ENCODE data around the gene ADGRA1.

Gene ADGRA1

DNA sequence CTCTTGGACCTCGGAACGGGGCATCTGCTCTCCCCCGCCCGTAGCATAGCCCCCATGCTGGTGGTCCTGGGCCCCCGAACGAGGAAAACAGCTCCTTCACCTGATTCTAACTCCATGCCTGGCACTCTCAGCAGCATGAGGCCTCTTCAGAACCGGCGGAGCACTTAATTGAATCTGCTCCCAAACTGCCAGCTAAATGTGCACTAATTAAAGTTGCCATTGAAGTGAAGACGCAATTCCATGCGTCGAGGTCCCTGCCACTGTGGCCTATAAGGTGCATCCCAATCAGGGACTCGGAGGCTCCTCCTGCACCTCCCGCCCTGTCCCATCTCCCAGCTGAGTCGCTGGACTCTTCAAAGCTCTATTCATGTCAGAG, 41.3 kb upstream of the ADGRA1 start:
- H3K36me3 ChIP-seq, result no peaks in the 10 kb centered on the region
- H3K27me3 ChIP-seq, result peaks cover 25% of the 10 kb centered on the region
- TF ChIP-seq, protein P1, sequence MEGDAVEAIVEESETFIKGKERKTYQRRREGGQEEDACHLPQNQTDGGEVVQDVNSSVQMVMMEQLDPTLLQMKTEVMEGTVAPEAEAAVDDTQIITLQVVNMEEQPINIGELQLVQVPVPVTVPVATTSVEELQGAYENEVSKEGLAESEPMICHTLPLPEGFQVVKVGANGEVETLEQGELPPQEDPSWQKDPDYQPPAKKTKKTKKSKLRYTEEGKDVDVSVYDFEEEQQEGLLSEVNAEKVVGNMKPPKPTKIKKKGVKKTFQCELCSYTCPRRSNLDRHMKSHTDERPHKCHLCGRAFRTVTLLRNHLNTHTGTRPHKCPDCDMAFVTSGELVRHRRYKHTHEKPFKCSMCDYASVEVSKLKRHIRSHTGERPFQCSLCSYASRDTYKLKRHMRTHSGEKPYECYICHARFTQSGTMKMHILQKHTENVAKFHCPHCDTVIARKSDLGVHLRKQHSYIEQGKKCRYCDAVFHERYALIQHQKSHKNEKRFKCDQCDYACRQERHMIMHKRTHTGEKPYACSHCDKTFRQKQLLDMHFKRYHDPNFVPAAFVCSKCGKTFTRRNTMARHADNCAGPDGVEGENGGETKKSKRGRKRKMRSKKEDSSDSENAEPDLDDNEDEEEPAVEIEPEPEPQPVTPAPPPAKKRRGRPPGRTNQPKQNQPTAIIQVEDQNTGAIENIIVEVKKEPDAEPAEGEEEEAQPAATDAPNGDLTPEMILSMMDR (IDR thresholded peaks at IDR 0.05; ENCODE audit: low read depth, low read length), result no peak
- H3K4me1 ChIP-seq, result no peaks in the 10 kb centered on the region
- no peak for DNase-seq
- H3K9me3 ChIP-seq, result no peaks in the 10 kb centered on the region
- H3K4me3 ChIP-seq (ENCODE audit: low read depth, low read length), result no peak overlapping the region

DNA sequence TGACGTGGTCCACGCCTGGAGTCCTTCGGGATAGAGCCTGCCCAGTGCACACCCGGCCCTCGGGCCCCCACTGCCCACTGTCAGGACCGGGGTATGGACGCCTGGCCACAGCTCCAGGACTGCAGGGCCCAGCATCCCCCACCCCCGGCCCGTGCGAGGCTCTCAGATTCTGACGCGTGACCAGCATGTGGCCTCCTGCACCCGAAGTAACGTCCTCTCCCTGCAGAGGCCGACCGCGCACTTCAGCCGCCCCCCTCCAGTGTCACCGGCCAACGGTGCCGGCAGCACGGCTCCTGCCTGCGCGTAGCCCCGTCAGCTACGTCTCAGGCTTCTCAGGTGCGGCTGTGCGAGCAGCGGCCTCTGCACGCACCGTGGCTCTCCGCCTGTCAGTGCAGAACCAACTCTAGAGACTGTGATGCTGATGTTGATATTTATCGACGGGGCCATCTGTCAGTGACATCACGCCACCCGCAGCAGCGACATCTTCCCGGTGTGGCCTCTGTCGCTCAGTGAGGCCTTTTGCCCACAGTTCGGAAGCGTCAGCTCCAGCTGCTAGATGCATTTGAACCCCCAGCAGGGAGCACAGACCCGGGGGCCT, 40.1 kb upstream of the ADGRA1 start:
- H3K4me3 ChIP-seq (ENCODE audit: low read depth, low read length), result no peak overlapping the region
- TF ChIP-seq, protein P1 (IDR thresholded peaks at IDR 0.05; ENCODE audit: low read depth, low read length), result no peak
- H3K27me3 ChIP-seq, result peaks cover 25% of the 10 kb centered on the region
- DNase-seq, result no peak
- H3K36me3 ChIP-seq, result no peaks in the 10 kb centered on the region
- no peaks in the 10 kb centered on the region for H3K9me3 ChIP-seq
- no peaks in the 10 kb centered on the region for H3K4me1 ChIP-seq

DNA sequence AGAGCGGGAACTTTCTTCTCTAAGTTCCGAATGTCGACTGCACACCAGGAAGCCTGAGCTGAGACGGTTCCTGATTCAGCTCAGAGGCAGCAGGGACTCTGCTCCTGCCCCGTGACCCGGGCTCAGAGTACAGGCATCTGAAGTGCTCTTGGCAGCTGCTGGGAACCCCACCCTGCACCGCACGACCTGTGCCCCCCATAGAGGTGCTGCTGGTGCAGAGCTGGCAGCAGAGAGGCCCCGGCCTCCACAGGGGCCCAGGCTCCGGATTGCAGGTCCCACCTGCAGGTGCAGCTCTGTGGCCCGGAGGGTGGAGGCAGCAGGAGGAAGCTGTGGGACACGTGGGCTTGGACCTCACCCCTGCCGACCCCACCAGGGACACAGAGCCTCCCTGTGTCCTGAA, 39.5 kb upstream of the ADGRA1 start:
- H3K4me3 ChIP-seq (ENCODE audit: low read depth, low read length), result no peak overlapping the region
- no peaks in the 10 kb centered on the region for H3K9me3 ChIP-seq
- DNase-seq, result no peak
- TF ChIP-seq, protein P1 (IDR thresholded peaks at IDR 0.05; ENCODE audit: low read depth, low read length), result no peak
- peaks cover 25% of the 10 kb centered on the region for H3K27me3 ChIP-seq
- no peaks in the 10 kb centered on the region for H3K4me1 ChIP-seq
- H3K36me3 ChIP-seq, result no peaks in the 10 kb centered on the region

DNA sequence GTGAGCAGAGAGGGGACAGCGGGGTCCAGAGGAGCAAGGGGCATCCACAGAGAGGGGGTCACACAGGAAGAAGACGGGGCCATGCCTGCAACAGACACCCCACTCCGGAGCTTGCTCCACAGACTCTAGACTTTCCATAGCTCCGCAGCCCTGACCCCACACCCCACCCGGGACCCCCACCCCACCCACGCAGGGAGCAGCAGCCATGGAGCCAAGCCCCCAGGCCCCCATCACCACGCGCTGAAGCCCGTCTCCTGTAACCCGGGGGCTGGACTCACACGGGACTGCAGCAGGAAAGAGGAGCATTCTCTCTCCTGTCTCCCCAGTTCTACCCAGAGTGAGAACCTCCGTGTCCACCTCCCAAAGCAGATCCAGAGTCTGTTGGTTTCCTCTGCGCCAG, 38.8 kb upstream of the ADGRA1 start:
- no peak overlapping the region for H3K4me3 ChIP-seq (ENCODE audit: low read depth, low read length)
- peaks cover 25% of the 10 kb centered on the region for H3K27me3 ChIP-seq
- no peak for DNase-seq
- TF ChIP-seq, protein P1 (IDR thresholded peaks at IDR 0.05; ENCODE audit: low read depth, low read length), result no peak
- no peaks in the 10 kb centered on the region for H3K36me3 ChIP-seq
- no peaks in the 10 kb centered on the region for H3K4me1 ChIP-seq
- no peaks in the 10 kb centered on the region for H3K9me3 ChIP-seq

DNA sequence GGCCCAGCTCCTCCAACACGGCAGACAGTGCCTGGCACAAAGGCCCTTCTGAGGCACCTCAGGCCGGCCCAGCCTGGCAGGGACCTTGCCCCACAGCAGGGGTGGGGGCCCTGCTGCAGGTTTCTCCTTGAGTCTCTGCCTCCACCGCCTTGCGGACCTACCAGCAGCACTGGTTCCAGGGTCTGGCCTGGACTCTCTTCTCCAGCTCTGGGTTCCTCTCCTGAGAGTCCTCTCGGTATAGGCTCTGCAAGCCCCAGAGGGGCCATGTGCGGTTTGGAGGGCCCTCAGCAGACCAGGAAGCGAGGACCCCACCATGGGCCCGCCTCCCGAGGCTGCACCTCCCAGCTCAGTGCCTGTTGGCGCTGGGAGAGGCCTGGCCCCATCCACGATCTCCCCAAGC, 38.1 kb upstream of the ADGRA1 start:
- Histone ChIP-seq H3K9me3 (no peaks in the 10 kb centered on the region), H3K36me3 (no peaks in the 10 kb centered on the region), H3K27me3 (peaks cover 25% of the 10 kb centered on the region), H3K4me3 (ENCODE audit: low read depth, low read length) (no peak overlapping the region), H3K4me1 (no peaks in the 10 kb centered on the region)
- DNase-seq, result no peak
- TF ChIP-seq, protein P1 (IDR thresholded peaks at IDR 0.05; ENCODE audit: low read depth, low read length), result no peak

DNA sequence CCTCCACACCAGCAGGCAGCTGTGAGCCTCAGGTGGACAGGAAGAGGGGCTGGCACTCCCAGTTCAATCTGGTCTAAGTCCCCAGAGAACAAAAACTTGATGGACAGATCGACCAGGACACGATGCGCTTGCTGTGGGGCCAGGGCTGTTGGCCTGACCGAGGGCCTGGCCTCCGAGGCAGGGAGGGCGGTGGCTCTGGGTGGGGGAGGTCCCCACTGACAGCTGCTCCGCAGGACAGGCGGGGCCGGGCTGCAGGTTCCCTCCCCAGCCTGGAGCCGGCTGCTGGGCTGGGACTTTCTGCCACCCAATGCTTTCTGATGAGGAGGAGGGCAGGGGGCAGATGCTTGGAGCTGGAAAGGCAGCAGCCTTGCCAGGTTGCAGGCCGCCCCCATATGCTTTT, 37.4 kb upstream of the ADGRA1 start:
- DNase-seq, result no peak
- Histone ChIP-seq H3K36me3 (no peaks in the 10 kb centered on the region), H3K9me3 (no peaks in the 10 kb centered on the region), H3K27me3 (peaks cover 25% of the 10 kb centered on the region), H3K4me3 (ENCODE audit: low read depth, low read length) (no peak overlapping the region), H3K4me1 (no peaks in the 10 kb centered on the region)
- TF ChIP-seq, protein P1 (IDR thresholded peaks at IDR 0.05; ENCODE audit: low read depth, low read length), result no peak

Data from BE2C (cell line).